SK-N-SH (cell line): Measurements from ENCODE around the gene KRTAP10-8. TPM values are rescaled to one million over a fixed set of nuclear protein-coding genes. Genes with fewer than 3 reads are reported as not detected.

ENCODE experiments used
- CTCF ChIA-PET: fragments of 300-600, 350-600 bp; formaldehyde crosslinking; extraction: SDS; loops from one replicate; lab custom pipeline; 2021; lab: Yijun Ruan, JAX
- POLR2A ChIA-PET: fragments of 350-600 bp; sonication (Branson Sonifier 250); formaldehyde crosslinking; extraction: SDS; loops from one replicate; lab custom pipeline; 2020; ENCODE audit warnings: antibody characterized with exemption, inconsistent platforms; lab: Yijun Ruan, JAX
- DNase-seq: peaks from one replicate; pipeline ENCODE4 v3.0.0; 2012
- H2AFZ ChIP-seq: fragments of 200-600 bp; sonication (generic); 2 replicates; pipeline ENCODE4 v1.8.1; 2016; ENCODE audit warnings: antibody characterized with exemption, mild to moderate bottlenecking, low read depth
- H3F3A ChIP-seq: fragments of 200-600 bp; sonication (generic); replicated peaks from 2 replicates; pipeline ENCODE3; 2016; ENCODE audit warnings: antibody characterized with exemption, mild to moderate bottlenecking; ENCODE audit not compliant: insufficient read depth
- H3K27ac ChIP-seq, 2 experiments: fragments of 200-500 bp in 1 of 2; fragments of 200-600 bp in 1 of 2; sonication (Bioruptor generic) in 1 of 2; sonication (generic), shearing (Covaris generic) in 1 of 2; 2 replicates each; pipeline versions ENCODE4 v1.5.1 to v1.6.1; 2014 to 2016; ENCODE audit warnings: low read depth in 2 of 2, inconsistent platforms in 1 of 2, low read length in 1 of 2, mild to moderate bottlenecking in 1 of 2, mixed read lengths in 1 of 2
- H3K27me3 ChIP-seq: fragments of 200-600 bp; sonication (generic), shearing (Covaris generic); 2 replicates; pipeline ENCODE4 v1.6.1; 2016; ENCODE audit warnings: mixed run types; ENCODE audit not compliant: insufficient read depth
- H3K36me3 ChIP-seq, 2 experiments: fragments of 200-500 bp in 1 of 2; fragments of 200-600 bp in 1 of 2; sonication (Bioruptor generic) in 1 of 2; sonication (generic) in 1 of 2; replicated peaks in 1 of 2; 2 replicates each; pipeline versions ENCODE3 to v1.5.1; 2014 to 2016; ENCODE audit warnings: low read length in 1 of 2, mild to moderate bottlenecking in 1 of 2; ENCODE audit not compliant: insufficient read depth in 2 of 2, control insufficient read depth in 1 of 2
- H3K4me1 ChIP-seq, 2 experiments: fragments of 200-500 bp in 1 of 2; fragments of 200-600 bp in 1 of 2; sonication (Bioruptor generic) in 1 of 2; sonication (generic), shearing (Covaris generic) in 1 of 2; 2 replicates each; pipeline versions ENCODE4 v1.5.1 to v1.6.1; 2014 to 2016; ENCODE audit warnings: low read depth in 1 of 2, low read length in 1 of 2, mixed run types in 1 of 2; ENCODE audit not compliant: insufficient read depth in 2 of 2, control insufficient read depth in 1 of 2
- H3K4me2 ChIP-seq: fragments of 200-600 bp; sonication (generic), shearing (Covaris generic); 2 replicates; pipeline ENCODE4 v1.6.1; 2017; ENCODE audit warnings: mixed run types
- H3K4me3 ChIP-seq, 2 experiments: fragments of 200-500 bp in 1 of 2; fragments of 200-600 bp in 1 of 2; sonication (Bioruptor generic) in 1 of 2; sonication (generic), shearing (Covaris generic) in 1 of 2; 2 replicates each; pipeline versions ENCODE4 v1.5.1 to v1.8.1; 2014 to 2016; ENCODE audit warnings: low read depth in 2 of 2, inconsistent platforms in 1 of 2, low read length in 1 of 2, mild to moderate bottlenecking in 1 of 2, mixed read lengths in 1 of 2, moderate library complexity in 1 of 2
- H3K79me2 ChIP-seq: fragments of 200-600 bp; sonication (generic); 2 replicates; pipeline ENCODE4 v1.8.1; 2017; ENCODE audit warnings: mild to moderate bottlenecking; ENCODE audit not compliant: insufficient read depth
- H3K9ac ChIP-seq: fragments of 200-600 bp; sonication (generic); 2 replicates; pipeline ENCODE4 v1.6.1; 2017; ENCODE audit warnings: mixed run types
- H3K9me2 ChIP-seq: fragments of 200-600 bp; sonication (generic); 2 replicates; pipeline ENCODE4 v1.6.1; 2017; ENCODE audit warnings: mixed run types
- H3K9me3 ChIP-seq: fragments of 200-600 bp; sonication (generic); 2 replicates; pipeline ENCODE4 v1.6.1; 2017; ENCODE audit warnings: mixed run types, mild to moderate bottlenecking, moderate library complexity
- H4K20me1 ChIP-seq: fragments of 200-600 bp; sonication (generic); 2 replicates; pipeline ENCODE4 v1.6.1; 2017; ENCODE audit warnings: mild to moderate bottlenecking, mixed run types; ENCODE audit not compliant: insufficient read depth
- EP300 ChIP-seq, 2 experiments: IDR thresholded peaks; 2 replicates each; pipeline versions ENCODE4 v1.4.0 to v1.6.1; 2012; ENCODE audit warnings: borderline replicate concordance in 1 of 2, low read depth in 1 of 2, low read length in 1 of 2
- GABPA ChIP-seq: IDR thresholded peaks from 2 replicates; pipeline ENCODE4 v1.4.0; 2012; ENCODE audit warnings: low read depth, mild to moderate bottlenecking
- GATA2 ChIP-seq: sonication (generic); formaldehyde crosslinking; IDR thresholded peaks from 2 replicates; pipeline ENCODE4 v1.5.0; 2020; ENCODE audit warnings: mild to moderate bottlenecking, missing genetic modification reagents
- JUND ChIP-seq: IDR thresholded peaks from 2 replicates; pipeline ENCODE4 v1.4.0; 2012
- MXI1 ChIP-seq: IDR thresholded peaks from 2 replicates; pipeline ENCODE4 v1.6.1; 2012; ENCODE audit warnings: mild to moderate bottlenecking, low read depth, low read length, improper control_type of control experiment
- NRF1 ChIP-seq: IDR thresholded peaks from 2 replicates; pipeline ENCODE4 v1.6.1; 2012; ENCODE audit warnings: low read depth, mild to moderate bottlenecking, low read length
- RFX5 ChIP-seq: IDR thresholded peaks from 2 replicates; pipeline ENCODE4 v1.6.1; 2012; ENCODE audit warnings: mild to moderate bottlenecking, improper control_type of control experiment, low read length
- RXRA ChIP-seq: IDR thresholded peaks from 2 replicates; pipeline ENCODE4 v1.4.0; 2012; ENCODE audit warnings: low read depth, mild to moderate bottlenecking, borderline replicate concordance
- TEAD4 ChIP-seq: IDR thresholded peaks from 2 replicates; pipeline ENCODE4 v1.4.0; 2012; ENCODE audit warnings: mild to moderate bottlenecking, borderline replicate concordance; ENCODE audit not compliant: insufficient read depth
- WGBS: methylation state at CpG from one replicate; pipeline ENCODE4 v1.1.6; 2017; ENCODE audit warnings: low lambda C conversion rate; 5-methylcytosine and 5-hydroxymethylcytosine counted together
- polyA plus RNA-seq, 3 experiments: library from polyadenylated mRNA; depleted of rRNA; stranded (reverse); fragments of >200 nt; gene quantifications; 2 replicates each; pipeline ENCODE4 v1.2.3, GENCODE V29; 2012
- TF ChIP-seq, protein P1 (sequence below): IDR thresholded peaks from 2 replicates; pipeline ENCODE4; 2012
- TF ChIP-seq, protein P2 (sequence below): IDR thresholded peaks from 2 replicates; pipeline ENCODE4 v1.4.0; 2012; ENCODE audit warnings: low read depth
- TF ChIP-seq, protein P3 (sequence below): IDR thresholded peaks from 2 replicates; pipeline ENCODE4 v1.4.0; 2012; ENCODE audit warnings: low read depth, borderline replicate concordance
- TF ChIP-seq, protein P4 (sequence below): fragments of 200-600 bp; sonication (generic); IDR thresholded peaks from 2 replicates; pipeline ENCODE4 v1.6.1; 2017; ENCODE audit warnings: antibody characterized with exemption, mild to moderate bottlenecking, moderate library complexity
- TF ChIP-seq, protein P5 (sequence below): fragments of 150-350 bp; IDR thresholded peaks from 2 replicates; pipeline ENCODE4 v1.6.1; 2016; ENCODE audit warnings: mild to moderate bottlenecking, low read depth, low read length
- TF ChIP-seq, protein P6 (sequence below): IDR thresholded peaks from 2 replicates; pipeline ENCODE4 v1.4.0; 2012; ENCODE audit warnings: low read depth, borderline replicate concordance

KRTAP10-8 gene
- polyA plus RNA-seq, 1 of the 3 experiments (the other 2 are of a cell fraction): not detected

DNA sequence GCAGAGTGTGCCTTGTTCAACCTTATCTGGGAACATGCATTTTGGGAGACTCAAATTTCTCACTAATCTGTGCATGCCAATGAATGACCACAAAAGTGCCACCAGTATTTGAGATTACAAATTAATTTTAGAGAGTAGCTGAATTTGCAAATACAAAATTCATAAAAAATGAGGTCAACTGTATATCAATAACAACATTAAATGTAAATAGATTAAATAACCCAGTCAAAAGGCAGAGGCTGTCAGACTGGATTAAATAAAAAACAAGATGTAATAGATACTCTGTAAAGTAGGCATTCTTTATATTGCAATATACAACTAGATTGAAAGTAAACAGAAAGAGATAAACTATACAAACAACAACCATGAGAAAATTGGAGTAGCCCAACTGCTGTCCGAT is 47.8 kb upstream of the KRTAP10-8 start:
- CTCF ChIA-PET: no interaction called here
- 40% methylated on average over 1 of the region's 1 CpG for WGBS

More for the DNA sequence above, 47.8 kb upstream of the KRTAP10-8 start:
- no peak overlapping the region for H3K9ac ChIP-seq
- no peaks in the 10 kb centered on the region for H3K4me1 ChIP-seq
- TF ChIP-seq, protein P1, sequence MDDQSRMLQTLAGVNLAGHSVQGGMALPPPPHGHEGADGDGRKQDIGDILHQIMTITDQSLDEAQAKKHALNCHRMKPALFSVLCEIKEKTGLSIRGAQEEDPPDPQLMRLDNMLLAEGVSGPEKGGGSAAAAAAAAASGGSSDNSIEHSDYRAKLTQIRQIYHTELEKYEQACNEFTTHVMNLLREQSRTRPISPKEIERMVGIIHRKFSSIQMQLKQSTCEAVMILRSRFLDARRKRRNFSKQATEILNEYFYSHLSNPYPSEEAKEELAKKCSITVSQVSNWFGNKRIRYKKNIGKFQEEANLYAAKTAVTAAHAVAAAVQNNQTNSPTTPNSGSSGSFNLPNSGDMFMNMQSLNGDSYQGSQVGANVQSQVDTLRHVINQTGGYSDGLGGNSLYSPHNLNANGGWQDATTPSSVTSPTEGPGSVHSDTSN: no peak
- TF ChIP-seq RFX5 (no peak), JUND (no peak), MXI1 (no peak), GATA2 (CRISPR knock-in tag) (no peak), TEAD4 (no peak), GABPA (no peak), EP300 (IDR thresholded peaks at IDR 0.05; ENCODE audit: borderline replicate concordance in 1 of 2, low read depth in 1 of 2, low read length in 1 of 2) (no peak), RXRA (no peak), NRF1 (no peak)
- TF ChIP-seq, protein P2, sequence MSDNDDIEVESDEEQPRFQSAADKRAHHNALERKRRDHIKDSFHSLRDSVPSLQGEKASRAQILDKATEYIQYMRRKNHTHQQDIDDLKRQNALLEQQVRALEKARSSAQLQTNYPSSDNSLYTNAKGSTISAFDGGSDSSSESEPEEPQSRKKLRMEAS: no peak
- TF ChIP-seq, protein P3, sequence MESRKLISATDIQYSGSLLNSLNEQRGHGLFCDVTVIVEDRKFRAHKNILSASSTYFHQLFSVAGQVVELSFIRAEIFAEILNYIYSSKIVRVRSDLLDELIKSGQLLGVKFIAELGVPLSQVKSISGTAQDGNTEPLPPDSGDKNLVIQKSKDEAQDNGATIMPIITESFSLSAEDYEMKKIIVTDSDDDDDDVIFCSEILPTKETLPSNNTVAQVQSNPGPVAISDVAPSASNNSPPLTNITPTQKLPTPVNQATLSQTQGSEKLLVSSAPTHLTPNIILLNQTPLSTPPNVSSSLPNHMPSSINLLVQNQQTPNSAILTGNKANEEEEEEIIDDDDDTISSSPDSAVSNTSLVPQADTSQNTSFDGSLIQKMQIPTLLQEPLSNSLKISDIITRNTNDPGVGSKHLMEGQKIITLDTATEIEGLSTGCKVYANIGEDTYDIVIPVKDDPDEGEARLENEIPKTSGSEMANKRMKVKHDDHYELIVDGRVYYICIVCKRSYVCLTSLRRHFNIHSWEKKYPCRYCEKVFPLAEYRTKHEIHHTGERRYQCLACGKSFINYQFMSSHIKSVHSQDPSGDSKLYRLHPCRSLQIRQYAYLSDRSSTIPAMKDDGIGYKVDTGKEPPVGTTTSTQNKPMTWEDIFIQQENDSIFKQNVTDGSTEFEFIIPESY: no peak
- TF ChIP-seq, protein P4, sequence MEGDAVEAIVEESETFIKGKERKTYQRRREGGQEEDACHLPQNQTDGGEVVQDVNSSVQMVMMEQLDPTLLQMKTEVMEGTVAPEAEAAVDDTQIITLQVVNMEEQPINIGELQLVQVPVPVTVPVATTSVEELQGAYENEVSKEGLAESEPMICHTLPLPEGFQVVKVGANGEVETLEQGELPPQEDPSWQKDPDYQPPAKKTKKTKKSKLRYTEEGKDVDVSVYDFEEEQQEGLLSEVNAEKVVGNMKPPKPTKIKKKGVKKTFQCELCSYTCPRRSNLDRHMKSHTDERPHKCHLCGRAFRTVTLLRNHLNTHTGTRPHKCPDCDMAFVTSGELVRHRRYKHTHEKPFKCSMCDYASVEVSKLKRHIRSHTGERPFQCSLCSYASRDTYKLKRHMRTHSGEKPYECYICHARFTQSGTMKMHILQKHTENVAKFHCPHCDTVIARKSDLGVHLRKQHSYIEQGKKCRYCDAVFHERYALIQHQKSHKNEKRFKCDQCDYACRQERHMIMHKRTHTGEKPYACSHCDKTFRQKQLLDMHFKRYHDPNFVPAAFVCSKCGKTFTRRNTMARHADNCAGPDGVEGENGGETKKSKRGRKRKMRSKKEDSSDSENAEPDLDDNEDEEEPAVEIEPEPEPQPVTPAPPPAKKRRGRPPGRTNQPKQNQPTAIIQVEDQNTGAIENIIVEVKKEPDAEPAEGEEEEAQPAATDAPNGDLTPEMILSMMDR: no peak
- TF ChIP-seq, protein P5, sequence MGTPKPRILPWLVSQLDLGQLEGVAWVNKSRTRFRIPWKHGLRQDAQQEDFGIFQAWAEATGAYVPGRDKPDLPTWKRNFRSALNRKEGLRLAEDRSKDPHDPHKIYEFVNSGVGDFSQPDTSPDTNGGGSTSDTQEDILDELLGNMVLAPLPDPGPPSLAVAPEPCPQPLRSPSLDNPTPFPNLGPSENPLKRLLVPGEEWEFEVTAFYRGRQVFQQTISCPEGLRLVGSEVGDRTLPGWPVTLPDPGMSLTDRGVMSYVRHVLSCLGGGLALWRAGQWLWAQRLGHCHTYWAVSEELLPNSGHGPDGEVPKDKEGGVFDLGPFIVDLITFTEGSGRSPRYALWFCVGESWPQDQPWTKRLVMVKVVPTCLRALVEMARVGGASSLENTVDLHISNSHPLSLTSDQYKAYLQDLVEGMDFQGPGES: no peak
- TF ChIP-seq, protein P6, sequence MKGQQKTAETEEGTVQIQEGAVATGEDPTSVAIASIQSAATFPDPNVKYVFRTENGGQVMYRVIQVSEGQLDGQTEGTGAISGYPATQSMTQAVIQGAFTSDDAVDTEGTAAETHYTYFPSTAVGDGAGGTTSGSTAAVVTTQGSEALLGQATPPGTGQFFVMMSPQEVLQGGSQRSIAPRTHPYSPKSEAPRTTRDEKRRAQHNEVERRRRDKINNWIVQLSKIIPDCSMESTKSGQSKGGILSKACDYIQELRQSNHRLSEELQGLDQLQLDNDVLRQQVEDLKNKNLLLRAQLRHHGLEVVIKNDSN: no peak
- POLR2A ChIA-PET: no interaction called here
- DNase-seq: no peak
- no peaks in the 10 kb centered on the region for H3K9me2 ChIP-seq
- no peak overlapping the region for H2AFZ ChIP-seq
- H3K27me3 ChIP-seq: peaks cover 6% of the 10 kb centered on the region; the same call in 1 of the 2 replicates
- no peak overlapping the region for H3K4me2 ChIP-seq
- no peak overlapping the region for H3K4me3 ChIP-seq
- H3K79me2 ChIP-seq: no peaks in the 10 kb centered on the region
- no peaks in the 10 kb centered on the region for H3F3A ChIP-seq
- H4K20me1 ChIP-seq: no peaks in the 10 kb centered on the region
- H3K36me3 ChIP-seq: no peaks in the 10 kb centered on the region
- H3K9me3 ChIP-seq: no peaks in the 10 kb centered on the region
- H3K27ac ChIP-seq: no peak overlapping the region
